Measurements from ENCODE around the gene TCERG1. TPM values are rescaled to one million over a fixed set of nuclear protein-coding genes. Genes with fewer than 3 reads are reported as not detected.

TCERG1 gene
- total and polyA plus RNA-seq, 9 donors: 23.6 to 70.1 (median 47.2) TPM

- intact Hi-C loops (cut with DNase I): no loop called here
- Histone ChIP-seq H3K4me3 (no peak overlapping the region), H3K36me3 (no peaks in the 10 kb centered on the region), H3K27me3 (no peaks in the 10 kb centered on the region), H3K4me1 (ENCODE audit: insufficient read depth) (no peaks in the 10 kb centered on the region), H3K9me3 (no peaks in the 10 kb centered on the region), H3K27ac (no peak overlapping the region)
- TF ChIP-seq CTCF (IDR thresholded peaks at IDR 0.05): no peak
- no peak for TF ChIP-seq EP300 (IDR thresholded peaks at IDR 0.05)
- no peak for TF ChIP-seq POLR2A (IDR thresholded peaks at IDR 0.05)
- no peak for DNase-seq
- WGBS, 3 donors: 89 to 95% (median 92%) methylated on average over 2 of the region's 2 CpGs
These were observed 35.6 kb downstream of the TCERG1 start for GRCh38 chr5:146482775-146483174.

- Histone ChIP-seq H3K27ac (no peak overlapping the region), H3K9me3 (no peaks in the 10 kb centered on the region), H3K27me3 (no peaks in the 10 kb centered on the region), H3K4me1 (ENCODE audit: insufficient read depth) (no peaks in the 10 kb centered on the region), H3K36me3 (no peaks in the 10 kb centered on the region), H3K4me3 (no peak overlapping the region)
- intact Hi-C loops (cut with DNase I): no loop called here
- DNase-seq: no peak
- no peak for TF ChIP-seq EP300 (IDR thresholded peaks at IDR 0.05)
- TF ChIP-seq CTCF (IDR thresholded peaks at IDR 0.05): no peak
- no peak for TF ChIP-seq POLR2A (IDR thresholded peaks at IDR 0.05)
These were observed 37.7 kb downstream of the TCERG1 start for GRCh38 chr5:146484714-146485391.

- TF ChIP-seq EP300 (IDR thresholded peaks at IDR 0.05) (no peak), CTCF (IDR thresholded peaks at IDR 0.05) (no peak), POLR2A (IDR thresholded peaks at IDR 0.05) (no peak)
- WGBS, 3 donors: 40 to 48% (median 40%) methylated on average over 3 of the region's 3 CpGs
- Histone ChIP-seq H3K4me1 (ENCODE audit: insufficient read depth) (peaks cover 1% of the 10 kb centered on the region), H3K36me3 (no peaks in the 10 kb centered on the region), H3K27ac (no peak overlapping the region), H3K27me3 (no peaks in the 10 kb centered on the region), H3K4me3 (no peak overlapping the region), H3K9me3 (no peaks in the 10 kb centered on the region)
- intact Hi-C loops (cut with DNase I): no loop called here
- DNase-seq: no peak
These were observed 43.1 kb downstream of the TCERG1 start for GRCh38 chr5:146490089-146490843.

- no peak for DNase-seq
- Histone ChIP-seq H3K4me3 (no peak overlapping the region), H3K27ac (no peak overlapping the region), H3K36me3 (no peaks in the 10 kb centered on the region), H3K4me1 (ENCODE audit: insufficient read depth) (peaks cover 1% of the 10 kb centered on the region), H3K27me3 (no peaks in the 10 kb centered on the region), H3K9me3 (no peaks in the 10 kb centered on the region)
- intact Hi-C loops (cut with DNase I): no loop called here
- WGBS, 3 donors: 62 to 67% (median 63%) methylated on average over 2 of the region's 2 CpGs
- no peak for TF ChIP-seq POLR2A (IDR thresholded peaks at IDR 0.05)
- TF ChIP-seq CTCF (IDR thresholded peaks at IDR 0.05): no peak
- no peak for TF ChIP-seq EP300 (IDR thresholded peaks at IDR 0.05)
These were observed 47.5 kb downstream of the TCERG1 start for GRCh38 chr5:146494656-146495055.

Data from ovary (tissue), 9 donors.